CD4-positive, alpha-beta T cell treated with Interleukin-17A for 4 hours (primary cell): ENCODE results near the gene PPOX.

Source experiments
- DNase-seq: peaks from one replicate; pipeline ENCODE4 v3.0.0-alpha.2; 2020; ENCODE audit warnings: mixed read lengths

Gene PPOX

GRCh38 chr1:161176468-161177111 lies 10.4 kb downstream of the PPOX start:
- DNase-seq, result no peak

- peak; percentile 96 for DNase-seq
Measured at GRCh38 chr1:161177112-161177935, 11.1 kb downstream of the PPOX start, which contains the start of gene B4GALT3. Gene B4GALT3 (minus strand): TSS chr1:161177507. CDS start chr1:161176060, 1,447 bp downstream.

GRCh38 chr1:161177936-161178244 lies 11.7 kb downstream of the PPOX start:
- DNase-seq, result no peak

GRCh38 chr1:161179698-161180097 lies 13.5 kb downstream of the PPOX start:
- no peak for DNase-seq

- DNase-seq, result peak; percentile 45
Measured at GRCh38 chr1:161180639-161181038, 14.4 kb downstream of the PPOX start.

- peak; percentile 77 for DNase-seq
Measured at GRCh38 chr1:161182214-161182613, 16.0 kb downstream of the PPOX start.

GRCh38 chr1:161185282-161185682 lies 19.1 kb downstream of the PPOX start:
- peak; percentile 84 for DNase-seq

GRCh38 chr1:161185732-161186311 lies 19.6 kb downstream of the PPOX start:
- DNase-seq, result peak; percentile 26

GRCh38 chr1:161187311-161187710 lies 21.1 kb downstream of the PPOX start:
- peak; percentile 46 for DNase-seq

GRCh38 chr1:161188381-161188780 lies 22.2 kb downstream of the PPOX start:
- no peak for DNase-seq

GRCh38 chr1:161189036-161189435 lies 22.8 kb downstream of the PPOX start:
- no peak for DNase-seq

- no peak for DNase-seq
Measured at GRCh38 chr1:161190962-161191521, 24.8 kb downstream of the PPOX start.

- no peak for DNase-seq
Measured at GRCh38 chr1:161191971-161192370, 25.7 kb downstream of the PPOX start.

- DNase-seq, result peak; percentile 80
Measured at GRCh38 chr1:161192476-161193465, 26.5 kb downstream of the PPOX start.

GRCh38 chr1:161193561-161194235 lies 27.5 kb downstream of the PPOX start:
- DNase-seq, result no peak

- DNase-seq, result peak; percentile 27
Measured at GRCh38 chr1:161195171-161195570, 28.9 kb downstream of the PPOX start.

- no peak for DNase-seq
Measured at GRCh38 chr1:161196111-161196510, 29.9 kb downstream of the PPOX start.

GRCh38 chr1:161196521-161197451 lies 30.6 kb downstream of the PPOX start:
- DNase-seq, result no peak

GRCh38 chr1:161197560-161198193 lies 31.5 kb downstream of the PPOX start:
- no peak for DNase-seq
